Tibial artery (tissue), 4 donors: ENCODE data around the gene PHACTR1.
A peak's percentile ranks its signal among the peaks of the same experiment; 100 is the strongest.

Experiments
- DNase-seq, 2 donors: peaks; one replicate each; pipeline ENCODE4 v3.0.0-alpha.2; 2019
- H3K27ac ChIP-seq, 2 donors: fragments of 200-600 bp; sonication (generic) in 1 of 2; 1 replicate in 1 of 2; 2 replicates in 1 of 2; pipeline ENCODE4 v1.5.1; 2018 to 2019; ENCODE audit warnings: mild to moderate bottlenecking in 1 of 2
- H3K27me3 ChIP-seq, 2 donors: fragments of 200-600 bp; sonication (generic) in 1 of 2; one replicate each; pipeline versions ENCODE4 v1.5.1 to v1.6.0; 2016 to 2019
- H3K36me3 ChIP-seq, 3 donors: fragments of 200-600 bp; sonication (generic) in 2 of 3; one replicate each; pipeline ENCODE4 v1.5.1; 2016 to 2019; ENCODE audit warnings: mild to moderate bottlenecking in 2 of 3
- H3K4me1 ChIP-seq, 4 donors: fragments of 200-600 bp; sonication (generic) in 2 of 4; 1 replicate in 3 of 4; 2 replicates in 1 of 4; pipeline ENCODE4 v1.5.1; 2016 to 2019
- H3K4me3 ChIP-seq, 2 donors: fragments of 200-600 bp; sonication (generic) in 1 of 2; 1 replicate in 1 of 2; 2 replicates in 1 of 2; pipeline ENCODE4 v1.5.1; 2018 to 2019; ENCODE audit warnings: mild to moderate bottlenecking in 2 of 2
- H3K9me3 ChIP-seq, 3 donors: fragments of 200-600 bp; sonication (generic) in 1 of 3; one replicate each; pipeline ENCODE4 v1.5.1; 2016 to 2019
- intact Hi-C: fragments of 100-400 bp; cut with DNase I; formaldehyde crosslinking; loops from one replicate; pipeline ENCODE4 v1.15.0; 2023; ENCODE audit warnings: low total_unique reads
- TF ChIP-seq, protein P1 (sequence below), 2 experiments: fragments of 200-600 bp in 1 of 2; fragments of 450-650 bp in 1 of 2; IDR thresholded peaks; one replicate each; pipeline ENCODE4 v1.5.1; 2017 to 2019; ENCODE audit warnings: antibody characterized with exemption in 2 of 2, mild to moderate bottlenecking in 1 of 2, moderate library complexity in 1 of 2

The PHACTR1 gene

DNA sequence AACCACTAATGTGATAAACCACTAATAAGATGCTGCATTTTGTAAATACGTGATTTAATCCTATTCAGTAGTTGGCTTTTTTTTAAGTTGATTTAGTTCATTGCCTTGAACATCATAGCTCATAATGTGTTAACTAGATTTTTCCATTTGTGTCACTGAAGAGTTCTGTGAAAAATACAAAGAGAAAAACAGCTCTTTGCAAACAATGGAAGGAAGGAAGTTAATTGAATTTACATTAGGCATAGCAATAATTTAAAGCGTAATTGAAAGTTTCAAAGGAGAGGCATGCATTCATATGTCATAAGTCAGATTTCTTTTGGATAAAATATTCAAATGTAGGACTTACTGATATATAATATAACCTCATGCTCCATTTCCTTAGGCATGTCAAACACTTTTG is 509.5 kb downstream of the PHACTR1 start:
- Histone ChIP-seq H3K27ac (no peak overlapping the region), H3K36me3 (peaks cover 9 to 20% (median 15%) of the 10 kb centered on the region in 3 donors), H3K27me3 (no peaks in the 10 kb centered on the region), H3K4me3 (no peak overlapping the region), H3K9me3 (no peaks in the 10 kb centered on the region), H3K4me1 (peaks cover 0 to 8% (median 7%) of the 10 kb centered on the region in 4 donors)
- intact Hi-C loops, result no loop called here
- no peak for DNase-seq
- TF ChIP-seq, protein P1, sequence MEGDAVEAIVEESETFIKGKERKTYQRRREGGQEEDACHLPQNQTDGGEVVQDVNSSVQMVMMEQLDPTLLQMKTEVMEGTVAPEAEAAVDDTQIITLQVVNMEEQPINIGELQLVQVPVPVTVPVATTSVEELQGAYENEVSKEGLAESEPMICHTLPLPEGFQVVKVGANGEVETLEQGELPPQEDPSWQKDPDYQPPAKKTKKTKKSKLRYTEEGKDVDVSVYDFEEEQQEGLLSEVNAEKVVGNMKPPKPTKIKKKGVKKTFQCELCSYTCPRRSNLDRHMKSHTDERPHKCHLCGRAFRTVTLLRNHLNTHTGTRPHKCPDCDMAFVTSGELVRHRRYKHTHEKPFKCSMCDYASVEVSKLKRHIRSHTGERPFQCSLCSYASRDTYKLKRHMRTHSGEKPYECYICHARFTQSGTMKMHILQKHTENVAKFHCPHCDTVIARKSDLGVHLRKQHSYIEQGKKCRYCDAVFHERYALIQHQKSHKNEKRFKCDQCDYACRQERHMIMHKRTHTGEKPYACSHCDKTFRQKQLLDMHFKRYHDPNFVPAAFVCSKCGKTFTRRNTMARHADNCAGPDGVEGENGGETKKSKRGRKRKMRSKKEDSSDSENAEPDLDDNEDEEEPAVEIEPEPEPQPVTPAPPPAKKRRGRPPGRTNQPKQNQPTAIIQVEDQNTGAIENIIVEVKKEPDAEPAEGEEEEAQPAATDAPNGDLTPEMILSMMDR (IDR thresholded peaks at IDR 0.05), result no peak

DNA sequence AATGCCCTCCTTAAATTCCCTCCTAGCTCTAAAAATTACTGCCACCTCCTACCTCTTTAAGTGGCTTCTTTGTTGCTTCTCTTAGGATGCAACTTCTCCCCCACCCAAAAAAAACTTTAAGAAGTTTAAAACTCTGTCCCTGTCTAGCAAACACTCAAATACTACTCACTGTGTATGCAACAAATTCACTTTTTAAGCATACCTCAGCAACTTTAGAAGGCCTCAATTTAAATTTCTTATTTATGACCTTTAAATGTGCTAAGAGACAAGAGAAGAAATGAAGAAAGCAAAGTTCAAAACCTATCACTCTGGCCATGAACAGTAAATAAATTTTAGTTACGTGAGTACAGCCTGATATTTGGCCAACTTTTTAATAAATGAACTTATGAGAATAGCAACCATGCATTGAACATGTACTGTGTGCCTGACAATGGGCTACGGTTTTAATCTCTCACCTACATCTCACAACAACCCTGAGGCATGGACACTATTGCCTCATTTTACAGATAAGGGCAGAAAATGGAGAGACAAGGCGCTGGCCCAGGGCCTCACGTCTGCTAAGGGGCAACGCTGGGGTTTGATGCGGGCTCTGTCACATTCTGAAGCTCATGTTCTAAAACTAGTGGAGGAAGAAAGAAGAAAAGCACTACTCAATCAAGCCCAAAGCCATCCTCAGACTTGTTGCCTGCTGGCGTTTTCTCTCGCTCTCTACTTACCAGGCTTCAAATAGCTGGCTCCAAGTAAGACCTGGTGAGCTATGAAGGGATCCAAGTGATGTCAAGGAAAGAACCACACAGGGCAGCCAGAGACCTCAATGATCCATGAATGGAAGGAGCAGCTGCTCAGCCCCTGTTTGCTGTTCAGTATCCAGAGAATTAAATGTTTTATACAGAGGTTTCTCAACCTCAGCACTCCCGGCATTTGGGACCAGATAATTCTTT is 512.0 kb downstream of the PHACTR1 start:
- peaks cover 9 to 33% (median 32%) of the 10 kb centered on the region in 3 donors for H3K36me3 ChIP-seq
- H3K4me3 ChIP-seq, result no peak overlapping the region
- no peaks in the 10 kb centered on the region for H3K27me3 ChIP-seq
- no peak overlapping the region for H3K27ac ChIP-seq
- TF ChIP-seq, protein P1 (IDR thresholded peaks at IDR 0.05), result no peak
- H3K4me1 ChIP-seq, result peaks cover 0 to 22% (median 7%) of the 10 kb centered on the region in 4 donors
- intact Hi-C loops, result no loop called here
- H3K9me3 ChIP-seq, result no peaks in the 10 kb centered on the region
- no peak for DNase-seq

DNA sequence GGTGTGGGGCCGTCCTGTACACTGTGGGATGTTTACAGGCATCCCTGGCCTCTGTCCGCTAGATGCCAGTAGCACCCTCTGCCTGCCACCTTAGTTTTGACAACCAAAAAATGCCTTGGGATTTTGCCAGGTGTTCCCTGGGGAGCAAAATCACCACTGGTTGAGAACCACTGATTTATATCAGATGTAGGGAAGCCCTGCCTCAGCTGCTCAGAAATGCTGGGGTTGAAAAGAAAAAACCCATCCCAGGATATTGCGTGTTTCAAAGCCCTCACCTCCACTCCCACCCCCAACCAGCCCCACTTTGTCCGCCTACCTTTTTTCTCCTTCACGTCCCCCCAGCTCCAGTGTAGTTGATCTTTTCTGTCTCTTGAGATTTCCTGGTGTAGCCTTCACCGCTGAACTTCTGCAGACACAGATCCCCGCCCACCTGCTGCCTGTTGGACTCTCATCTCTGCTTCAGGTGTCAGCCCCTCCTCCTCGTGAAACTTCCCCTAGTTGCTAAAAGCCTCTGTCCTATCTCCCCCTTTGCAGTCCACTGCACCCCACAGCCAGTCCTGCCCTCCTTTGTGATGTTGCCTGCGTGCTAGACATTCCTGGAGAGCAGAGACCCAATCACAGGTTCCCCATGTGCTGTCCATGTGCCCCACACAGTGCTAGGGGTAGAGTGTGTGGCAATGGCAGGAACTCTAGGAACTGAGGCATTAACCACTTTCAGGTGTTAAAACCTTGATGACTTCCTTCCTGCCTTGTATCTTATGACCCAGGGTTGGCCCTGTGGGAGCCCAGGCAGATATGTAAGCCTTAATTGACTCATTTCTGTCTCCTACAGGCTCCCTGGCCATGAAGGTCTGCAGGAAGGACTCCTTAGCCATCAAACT is 512.9 kb downstream of the PHACTR1 start:
- Histone ChIP-seq H3K4me1 (peaks cover 0 to 31% (median 11%) of the 10 kb centered on the region in 4 donors), H3K4me3 (no peak overlapping the region), H3K27ac (no peak overlapping the region), H3K9me3 (no peaks in the 10 kb centered on the region), H3K27me3 (no peaks in the 10 kb centered on the region), H3K36me3 (peaks cover 9 to 33% (median 32%) of the 10 kb centered on the region in 3 donors)
- TF ChIP-seq, protein P1 (IDR thresholded peaks at IDR 0.05), result no peak
- DNase-seq, result no peak
- intact Hi-C loops, result no loop called here

DNA sequence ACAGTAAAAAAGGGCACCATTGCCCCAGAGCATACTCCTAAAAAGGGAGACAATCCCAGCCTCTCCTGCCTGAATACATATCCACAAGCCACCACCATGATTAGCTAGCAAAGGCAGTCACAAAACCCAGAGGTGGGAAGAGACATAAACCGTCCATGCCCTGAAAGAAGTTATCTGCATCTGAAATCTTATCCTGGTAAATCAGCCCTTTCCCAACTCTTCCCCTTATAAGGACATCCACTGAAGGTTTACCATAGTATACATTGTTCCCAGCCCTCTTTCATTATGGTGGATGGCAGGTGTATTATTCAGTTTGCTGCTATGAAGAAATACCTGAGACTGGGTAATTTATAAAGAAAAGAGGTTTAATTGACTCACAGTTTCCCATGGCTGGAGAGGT is 516.5 kb downstream of the PHACTR1 start:
- no peak overlapping the region for H3K4me3 ChIP-seq
- no peaks in the 10 kb centered on the region for H3K27me3 ChIP-seq
- no peak for DNase-seq
- intact Hi-C loops, result no loop called here
- TF ChIP-seq, protein P1 (IDR thresholded peaks at IDR 0.05), result no peak
- H3K27ac ChIP-seq, result no peak overlapping the region
- peaks cover 15 to 41% (median 37%) of the 10 kb centered on the region in 3 donors for H3K36me3 ChIP-seq
- no peaks in the 10 kb centered on the region for H3K9me3 ChIP-seq
- H3K4me1 ChIP-seq, result peaks cover 0 to 35% (median 11%) of the 10 kb centered on the region in 4 donors

DNA sequence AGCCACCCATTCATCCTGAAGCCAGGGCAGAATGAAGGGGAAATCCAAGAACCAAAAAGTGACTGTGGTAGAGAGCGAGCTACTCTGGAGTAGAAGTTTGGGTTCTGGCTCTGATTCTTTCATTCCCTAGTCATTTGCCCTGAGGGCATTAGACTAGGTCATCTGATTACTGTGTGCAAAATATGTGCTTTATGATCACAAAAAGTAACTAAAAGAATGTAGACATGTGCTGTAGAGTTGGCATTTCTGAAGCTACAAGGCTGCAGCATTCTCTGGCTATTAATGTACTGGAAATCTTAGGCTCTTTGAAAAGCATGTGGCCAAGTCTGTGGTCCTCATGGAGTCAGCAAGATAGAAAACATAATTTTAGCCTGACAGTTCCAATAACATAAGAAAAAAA is 517.6 kb downstream of the PHACTR1 start:
- no peaks in the 10 kb centered on the region for H3K27me3 ChIP-seq
- H3K27ac ChIP-seq, result peak overlapping the region in 1 of 2 donors; percentile 31
- intact Hi-C loops, result no loop called here
- H3K9me3 ChIP-seq, result no peaks in the 10 kb centered on the region
- peaks cover 15 to 41% (median 34%) of the 10 kb centered on the region in 3 donors for H3K36me3 ChIP-seq
- H3K4me1 ChIP-seq, result peaks cover 0 to 31% (median 6%) of the 10 kb centered on the region in 4 donors
- H3K4me3 ChIP-seq, result no peak overlapping the region
- TF ChIP-seq, protein P1 (IDR thresholded peaks at IDR 0.05), result no peak
- DNase-seq, result no peak
